Fibroblast of mammary gland (primary cell): ENCODE data around the gene TECPR1.

ENCODE experiments used
- DNase-seq: peaks from one replicate; pipeline ENCODE4 v3.0.0-alpha.2; 2010; ENCODE audit warnings: low read depth
- H3K4me3 ChIP-seq: 2 replicates; pipeline ENCODE4 v1.5.1; 2011; ENCODE audit warnings: low read depth, mild to moderate bottlenecking, low read length, moderate library complexity; ENCODE audit not compliant: control insufficient read depth
- CTCF ChIP-seq: conservative IDR thresholded peaks from 2 replicates; pipeline ENCODE4 v1.5.1; 2011; ENCODE audit warnings: low read depth, low read length, inconsistent platforms; ENCODE audit not compliant: control insufficient read depth, insufficient read depth

TECPR1 gene

GRCh38 chr7:98194672-98195457, 57.2 kb downstream of the TECPR1 start:
- TF ChIP-seq CTCF = no peak
- no peak for DNase-seq
- H3K4me3 ChIP-seq = no peak overlapping the region

GRCh38 chr7:98194186-98194585, 57.8 kb downstream of the TECPR1 start:
- TF ChIP-seq CTCF = no peak
- DNase-seq = no peak

GRCh38 chr7:98193474-98194180, 58.4 kb downstream of the TECPR1 start:
- no peak for DNase-seq
- no peak for TF ChIP-seq CTCF
- H3K4me3 ChIP-seq = no peak overlapping the region

More at GRCh38 chr7:98194186-98194585, 57.8 kb downstream of the TECPR1 start:
- H3K4me3 ChIP-seq = no peak overlapping the region

- no peak for TF ChIP-seq CTCF
- no peak overlapping the region for H3K4me3 ChIP-seq
- peak; percentile 36 for DNase-seq
Observed at GRCh38 chr7:98192781-98193457, 59.1 kb downstream of the TECPR1 start.

- no peak for TF ChIP-seq CTCF
- no peak overlapping the region for H3K4me3 ChIP-seq
- no peak for DNase-seq
Observed at GRCh38 chr7:98191668-98192431, 60.2 kb downstream of the TECPR1 start.

- TF ChIP-seq CTCF = no peak
- no peak overlapping the region for H3K4me3 ChIP-seq
- DNase-seq = no peak
Observed at GRCh38 chr7:98189559-98189958, 62.5 kb downstream of the TECPR1 start.
